HepG2 (cell line): ENCODE measurements around the gene SYCE3.

Source experiments
- GABPB1 ChIP-seq: IDR thresholded peaks from 2 replicates; pipeline ENCODE4 v1.6.1; 2016; ENCODE audit warnings: mild to moderate bottlenecking, missing genetic modification reagents, moderate library complexity, missing compliant biosample characterization
- KLF12 ChIP-seq: sonication (generic); formaldehyde crosslinking; IDR thresholded peaks from 2 replicates; pipeline ENCODE4 v1.4.0; 2020; ENCODE audit warnings: missing genetic modification reagents, borderline replicate concordance
- ZNF589 ChIP-seq: sonication (generic); formaldehyde crosslinking; conservative IDR thresholded peaks from 2 replicates; pipeline ENCODE4 v1.8.0; 2022; ENCODE audit warnings: mild to moderate bottlenecking, moderate library complexity, missing genetic modification reagents
- TF ChIP-seq, protein P1 (sequence below): sonication (generic); formaldehyde crosslinking; IDR thresholded peaks from 2 replicates; pipeline ENCODE4 v1.5.0; 2020; ENCODE audit warnings: mild to moderate bottlenecking, missing genetic modification reagents, moderate library complexity

DNA sequence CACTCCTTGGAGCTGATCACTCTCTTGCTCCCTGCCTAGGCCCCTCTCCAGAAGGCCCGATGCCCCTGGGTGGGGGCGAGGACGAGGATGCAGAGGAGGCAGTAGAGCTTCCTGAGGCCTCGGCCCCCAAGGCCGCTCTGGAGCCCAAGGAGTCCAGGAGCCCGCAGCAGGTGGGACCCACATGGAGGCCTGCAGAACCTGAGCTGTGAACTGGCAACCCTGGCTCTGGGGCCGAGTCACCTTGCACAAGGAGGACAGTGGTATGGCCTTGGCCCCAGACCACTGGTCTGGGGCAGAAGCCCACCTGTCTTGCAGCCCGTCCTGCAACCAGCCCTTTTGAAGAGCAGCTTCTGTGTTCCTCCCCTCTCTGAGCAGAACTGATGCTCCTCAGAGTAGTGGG lies 43.6 kb downstream of the SYCE3 start:
- TF ChIP-seq, protein P1, sequence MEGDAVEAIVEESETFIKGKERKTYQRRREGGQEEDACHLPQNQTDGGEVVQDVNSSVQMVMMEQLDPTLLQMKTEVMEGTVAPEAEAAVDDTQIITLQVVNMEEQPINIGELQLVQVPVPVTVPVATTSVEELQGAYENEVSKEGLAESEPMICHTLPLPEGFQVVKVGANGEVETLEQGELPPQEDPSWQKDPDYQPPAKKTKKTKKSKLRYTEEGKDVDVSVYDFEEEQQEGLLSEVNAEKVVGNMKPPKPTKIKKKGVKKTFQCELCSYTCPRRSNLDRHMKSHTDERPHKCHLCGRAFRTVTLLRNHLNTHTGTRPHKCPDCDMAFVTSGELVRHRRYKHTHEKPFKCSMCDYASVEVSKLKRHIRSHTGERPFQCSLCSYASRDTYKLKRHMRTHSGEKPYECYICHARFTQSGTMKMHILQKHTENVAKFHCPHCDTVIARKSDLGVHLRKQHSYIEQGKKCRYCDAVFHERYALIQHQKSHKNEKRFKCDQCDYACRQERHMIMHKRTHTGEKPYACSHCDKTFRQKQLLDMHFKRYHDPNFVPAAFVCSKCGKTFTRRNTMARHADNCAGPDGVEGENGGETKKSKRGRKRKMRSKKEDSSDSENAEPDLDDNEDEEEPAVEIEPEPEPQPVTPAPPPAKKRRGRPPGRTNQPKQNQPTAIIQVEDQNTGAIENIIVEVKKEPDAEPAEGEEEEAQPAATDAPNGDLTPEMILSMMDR (CRISPR knock-in tag) = no peak
- no peak for TF ChIP-seq KLF12 (CRISPR knock-in tag)
- no peak for TF ChIP-seq GABPB1 (CRISPR knock-in tag)
- no peak for TF ChIP-seq ZNF589 (CRISPR knock-in tag)
